ENCODE measurements around the gene YIPF6. TPM values are rescaled to one million over a fixed set of nuclear protein-coding genes. Genes with fewer than 3 reads are reported as not detected.

Gene YIPF6
- 18.3 TPM for polyA plus RNA-seq (2013, experiment 1 of 2)
- polyA plus RNA-seq (2013, experiment 2 of 2), result 20.7 TPM

GRCh38 chrX:68498508-68499379 is at the start of gene YIPF6:
YIPF6 (plus strand) TSS chrX:68499051; CDS start chrX:68499067, 16 bp downstream.
- H3K4me1 ChIP-seq (ENCODE audit: insufficient read depth, low read length), result peaks cover 6% of the 10 kb centered on the region; the same call in 1 of the 2 replicates
- peaks cover 12% of the 10 kb centered on the region for H3K36me3 ChIP-seq (ENCODE audit: insufficient read depth, low read length)
- H3K27ac ChIP-seq (ENCODE audit: low read depth, low read length), result peak within 1 kb of the TSS; percentile 93
- no peaks in the 10 kb centered on the region for H3K9me3 ChIP-seq (ENCODE audit: insufficient read depth, low read depth, low read length)
- H3K27me3 ChIP-seq (ENCODE audit: insufficient read depth, low read length), result no peaks in the 10 kb centered on the region
- peak within 1 kb of the TSS; percentile 98 for H3K4me3 ChIP-seq (ENCODE audit: low read length)
- under 1% methylated on average over 67 of the region's 68 CpGs for WGBS
- H3K9ac ChIP-seq (ENCODE audit: low read depth, low read length), result peak within 1 kb of the TSS; percentile 97

- no peaks in the 10 kb centered on the region for H3K9me3 ChIP-seq (ENCODE audit: insufficient read depth, low read depth, low read length)
- no peak overlapping the region for H3K4me3 ChIP-seq (ENCODE audit: low read length)
- WGBS, result 98% methylated on average over 4 of the region's 8 CpGs
- H3K27ac ChIP-seq (ENCODE audit: low read depth, low read length), result no peak overlapping the region
- no peaks in the 10 kb centered on the region for H3K4me1 ChIP-seq (ENCODE audit: insufficient read depth, low read length)
- H3K9ac ChIP-seq (ENCODE audit: low read depth, low read length), result no peak overlapping the region
- H3K36me3 ChIP-seq (ENCODE audit: insufficient read depth, low read length), result no peaks in the 10 kb centered on the region
- no peaks in the 10 kb centered on the region for H3K27me3 ChIP-seq (ENCODE audit: insufficient read depth, low read length)
Measured at GRCh38 chrX:68451720-68452119, 47.1 kb upstream of the YIPF6 start.

- no peaks in the 10 kb centered on the region for H3K36me3 ChIP-seq (ENCODE audit: insufficient read depth, low read length)
- H3K4me1 ChIP-seq (ENCODE audit: insufficient read depth, low read length), result no peaks in the 10 kb centered on the region
- H3K9me3 ChIP-seq (ENCODE audit: insufficient read depth, low read depth, low read length), result no peaks in the 10 kb centered on the region
- H3K27me3 ChIP-seq (ENCODE audit: insufficient read depth, low read length), result no peaks in the 10 kb centered on the region
- WGBS, result 85% methylated on average over 8 of the region's 8 CpGs
- H3K9ac ChIP-seq (ENCODE audit: low read depth, low read length), result no peak overlapping the region
- no peak overlapping the region for H3K4me3 ChIP-seq (ENCODE audit: low read length)
- no peak overlapping the region for H3K27ac ChIP-seq (ENCODE audit: low read depth, low read length)
Measured at GRCh38 chrX:68454476-68455150, 44.2 kb upstream of the YIPF6 start.

- no peak overlapping the region for H3K4me3 ChIP-seq (ENCODE audit: low read length)
- H3K4me1 ChIP-seq (ENCODE audit: insufficient read depth, low read length), result no peaks in the 10 kb centered on the region
- no peaks in the 10 kb centered on the region for H3K36me3 ChIP-seq (ENCODE audit: insufficient read depth, low read length)
- no peak overlapping the region for H3K27ac ChIP-seq (ENCODE audit: low read depth, low read length)
- WGBS, result 86% methylated on average over 2 of the region's 4 CpGs
- H3K9me3 ChIP-seq (ENCODE audit: insufficient read depth, low read depth, low read length), result no peaks in the 10 kb centered on the region
- no peaks in the 10 kb centered on the region for H3K27me3 ChIP-seq (ENCODE audit: insufficient read depth, low read length)
- H3K9ac ChIP-seq (ENCODE audit: low read depth, low read length), result no peak overlapping the region
Measured at GRCh38 chrX:68455151-68455510, 43.7 kb upstream of the YIPF6 start.

- Histone ChIP-seq H3K36me3 (ENCODE audit: insufficient read depth, low read length) (no peaks in the 10 kb centered on the region), H3K9me3 (ENCODE audit: insufficient read depth, low read depth, low read length) (no peaks in the 10 kb centered on the region), H3K27ac (ENCODE audit: low read depth, low read length) (no peak overlapping the region), H3K4me3 (ENCODE audit: low read length) (no peak overlapping the region), H3K27me3 (ENCODE audit: insufficient read depth, low read length) (no peaks in the 10 kb centered on the region), H3K9ac (ENCODE audit: low read depth, low read length) (no peak overlapping the region), H3K4me1 (ENCODE audit: insufficient read depth, low read length) (no peaks in the 10 kb centered on the region)
- WGBS, result 76% methylated on average over 6 of the region's 6 CpGs
Measured at GRCh38 chrX:68461093-68461492, 37.8 kb upstream of the YIPF6 start.

GRCh38 chrX:68461576-68461975 is 37.3 kb upstream of the YIPF6 start:
- H3K4me3 ChIP-seq (ENCODE audit: low read length), result no peak overlapping the region
- H3K27me3 ChIP-seq (ENCODE audit: insufficient read depth, low read length), result no peaks in the 10 kb centered on the region
- no peak overlapping the region for H3K9ac ChIP-seq (ENCODE audit: low read depth, low read length)
- H3K27ac ChIP-seq (ENCODE audit: low read depth, low read length), result no peak overlapping the region
- no peaks in the 10 kb centered on the region for H3K9me3 ChIP-seq (ENCODE audit: insufficient read depth, low read depth, low read length)
- H3K36me3 ChIP-seq (ENCODE audit: insufficient read depth, low read length), result no peaks in the 10 kb centered on the region
- no peaks in the 10 kb centered on the region for H3K4me1 ChIP-seq (ENCODE audit: insufficient read depth, low read length)

- Histone ChIP-seq H3K27me3 (ENCODE audit: insufficient read depth, low read length) (no peaks in the 10 kb centered on the region), H3K9me3 (ENCODE audit: insufficient read depth, low read depth, low read length) (no peaks in the 10 kb centered on the region), H3K27ac (ENCODE audit: low read depth, low read length) (no peak overlapping the region), H3K36me3 (ENCODE audit: insufficient read depth, low read length) (no peaks in the 10 kb centered on the region), H3K4me3 (ENCODE audit: low read length) (no peak overlapping the region), H3K9ac (ENCODE audit: low read depth, low read length) (no peak overlapping the region), H3K4me1 (ENCODE audit: insufficient read depth, low read length) (no peaks in the 10 kb centered on the region)
- 94% methylated on average over 8 of the region's 8 CpGs for WGBS
Measured at GRCh38 chrX:68462197-68462596, 36.7 kb upstream of the YIPF6 start.

GRCh38 chrX:68462653-68463052 is 36.2 kb upstream of the YIPF6 start:
- Histone ChIP-seq H3K9ac (ENCODE audit: low read depth, low read length) (no peak overlapping the region), H3K4me3 (ENCODE audit: low read length) (no peak overlapping the region), H3K9me3 (ENCODE audit: insufficient read depth, low read depth, low read length) (no peaks in the 10 kb centered on the region), H3K4me1 (ENCODE audit: insufficient read depth, low read length) (no peaks in the 10 kb centered on the region), H3K36me3 (ENCODE audit: insufficient read depth, low read length) (no peaks in the 10 kb centered on the region), H3K27me3 (ENCODE audit: insufficient read depth, low read length) (no peaks in the 10 kb centered on the region), H3K27ac (ENCODE audit: low read depth, low read length) (no peak overlapping the region)
- WGBS, result 74% methylated on average over 3 of the region's 8 CpGs

- H3K9me3 ChIP-seq (ENCODE audit: insufficient read depth, low read depth, low read length), result no peaks in the 10 kb centered on the region
- H3K27me3 ChIP-seq (ENCODE audit: insufficient read depth, low read length), result no peaks in the 10 kb centered on the region
- WGBS, result 100% methylated on average over 1 of the region's 1 CpG
- H3K36me3 ChIP-seq (ENCODE audit: insufficient read depth, low read length), result no peaks in the 10 kb centered on the region
- no peak overlapping the region for H3K27ac ChIP-seq (ENCODE audit: low read depth, low read length)
- no peaks in the 10 kb centered on the region for H3K4me1 ChIP-seq (ENCODE audit: insufficient read depth, low read length)
- H3K9ac ChIP-seq (ENCODE audit: low read depth, low read length), result no peak overlapping the region
- H3K4me3 ChIP-seq (ENCODE audit: low read length), result no peak overlapping the region
Measured at GRCh38 chrX:68463880-68464279, 35.0 kb upstream of the YIPF6 start.

GRCh38 chrX:68464796-68465195 is 34.1 kb upstream of the YIPF6 start:
- no peaks in the 10 kb centered on the region for H3K36me3 ChIP-seq (ENCODE audit: insufficient read depth, low read length)
- no peaks in the 10 kb centered on the region for H3K4me1 ChIP-seq (ENCODE audit: insufficient read depth, low read length)
- H3K4me3 ChIP-seq (ENCODE audit: low read length), result no peak overlapping the region
- no peaks in the 10 kb centered on the region for H3K9me3 ChIP-seq (ENCODE audit: insufficient read depth, low read depth, low read length)
- no peaks in the 10 kb centered on the region for H3K27me3 ChIP-seq (ENCODE audit: insufficient read depth, low read length)
- H3K9ac ChIP-seq (ENCODE audit: low read depth, low read length), result no peak overlapping the region
- WGBS, result 86% methylated on average over 3 of the region's 4 CpGs
- no peak overlapping the region for H3K27ac ChIP-seq (ENCODE audit: low read depth, low read length)

- no peaks in the 10 kb centered on the region for H3K36me3 ChIP-seq (ENCODE audit: insufficient read depth, low read length)
- H3K4me3 ChIP-seq (ENCODE audit: low read length), result no peak overlapping the region
- WGBS, result 100% methylated on average over 1 of the region's 1 CpG
- H3K27me3 ChIP-seq (ENCODE audit: insufficient read depth, low read length), result no peaks in the 10 kb centered on the region
- no peaks in the 10 kb centered on the region for H3K4me1 ChIP-seq (ENCODE audit: insufficient read depth, low read length)
- no peak overlapping the region for H3K9ac ChIP-seq (ENCODE audit: low read depth, low read length)
- no peak overlapping the region for H3K27ac ChIP-seq (ENCODE audit: low read depth, low read length)
- no peaks in the 10 kb centered on the region for H3K9me3 ChIP-seq (ENCODE audit: insufficient read depth, low read depth, low read length)
Measured at GRCh38 chrX:68480969-68481368, 17.9 kb upstream of the YIPF6 start.

Data from HUES64 (cell line).